ENCODE results near the gene CTNNBL1.
A peak's percentile ranks its signal among the peaks of the same experiment; 100 is the strongest.

The CTNNBL1 gene

DNA sequence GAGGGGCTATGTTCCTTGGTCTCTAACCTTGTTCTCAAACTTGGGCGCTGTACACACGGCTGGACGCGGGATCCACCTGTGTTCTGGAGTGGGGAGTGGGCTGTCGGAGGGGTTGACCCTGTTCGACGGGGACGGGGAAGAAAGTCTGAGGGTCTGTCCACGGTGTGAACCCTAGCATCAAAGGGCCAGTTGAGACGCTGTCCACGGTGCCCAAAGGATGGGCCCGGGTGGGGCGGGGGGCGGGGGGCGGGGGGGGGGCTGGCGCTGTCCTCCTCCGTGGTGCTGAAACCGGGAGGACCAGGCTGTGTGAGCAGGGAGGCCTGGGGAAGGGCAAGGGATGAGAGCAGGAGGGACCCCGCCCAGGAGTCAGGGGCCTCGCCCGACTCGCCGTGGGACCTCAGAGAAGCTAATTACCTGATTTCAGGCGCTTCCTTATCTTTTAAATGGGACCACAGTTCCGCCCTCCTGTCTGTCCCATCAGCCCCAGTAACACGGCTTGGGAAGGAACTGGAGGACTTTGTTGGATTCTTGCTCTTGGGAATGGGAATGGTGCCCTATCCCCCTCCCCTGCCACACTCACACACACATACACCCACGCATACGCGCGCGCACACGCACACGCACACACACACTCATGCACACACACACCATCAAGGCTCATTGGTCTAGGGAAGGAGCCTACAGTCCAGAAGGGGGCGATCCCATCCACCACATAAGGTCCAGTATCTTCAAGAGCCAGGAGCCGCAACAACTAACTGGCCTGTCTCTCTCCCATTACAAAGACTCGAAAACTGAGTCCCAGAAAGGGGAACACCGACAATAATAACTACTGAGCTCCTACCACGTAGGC, 208.0 kb downstream of the CTNNBL1 start:
- DNase-seq (ENCODE audit: low read depth) = no peak

DNA sequence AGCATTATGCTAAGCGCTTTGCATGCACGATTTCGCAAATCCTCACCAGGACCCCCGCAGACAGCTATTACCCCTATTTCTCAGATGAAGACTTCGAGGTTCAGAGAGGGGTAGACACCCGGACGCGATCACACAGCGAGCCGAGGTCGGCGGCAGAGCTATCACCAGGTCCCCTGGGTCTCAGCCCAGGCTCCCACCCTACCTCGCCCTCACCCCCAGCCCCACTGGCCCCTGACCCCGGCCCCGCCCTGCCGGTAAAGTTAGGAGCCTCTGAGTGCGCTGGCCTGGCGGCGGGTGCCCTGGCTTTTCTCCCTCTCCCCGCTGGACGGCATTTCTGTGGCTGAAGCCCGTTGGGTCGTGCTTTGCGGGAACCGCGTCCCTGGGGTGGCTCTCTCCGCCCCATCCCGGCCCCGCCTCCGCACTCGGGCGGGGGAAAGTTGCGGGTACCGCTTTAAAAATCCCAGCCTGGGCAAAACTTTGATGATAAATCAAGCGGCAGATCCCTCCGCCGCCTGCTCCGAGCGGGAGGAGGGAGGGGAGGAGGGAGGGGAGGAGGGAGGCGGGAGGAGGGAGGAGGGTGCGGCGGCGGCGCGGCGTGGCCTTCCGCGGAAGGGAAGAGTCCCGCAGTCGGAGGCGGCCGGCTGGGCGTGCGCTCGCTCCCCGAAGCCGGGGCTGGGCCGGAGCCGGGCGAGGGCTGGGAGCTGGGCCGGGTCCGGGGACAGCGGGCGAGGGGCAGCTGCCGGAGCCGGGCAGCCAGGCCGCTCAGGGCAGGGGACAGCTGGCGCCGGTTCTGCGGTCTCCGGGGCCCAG, 208.9 kb downstream of the CTNNBL1 start, which contains the start of gene VSTM2L:
Gene VSTM2L, plus strand, starts transcription at position 624 of the 810 bp plus-strand sequence. CDS start 224 bp downstream, outside the sequence.
- DNase-seq (ENCODE audit: low read depth) = no peak

DNA sequence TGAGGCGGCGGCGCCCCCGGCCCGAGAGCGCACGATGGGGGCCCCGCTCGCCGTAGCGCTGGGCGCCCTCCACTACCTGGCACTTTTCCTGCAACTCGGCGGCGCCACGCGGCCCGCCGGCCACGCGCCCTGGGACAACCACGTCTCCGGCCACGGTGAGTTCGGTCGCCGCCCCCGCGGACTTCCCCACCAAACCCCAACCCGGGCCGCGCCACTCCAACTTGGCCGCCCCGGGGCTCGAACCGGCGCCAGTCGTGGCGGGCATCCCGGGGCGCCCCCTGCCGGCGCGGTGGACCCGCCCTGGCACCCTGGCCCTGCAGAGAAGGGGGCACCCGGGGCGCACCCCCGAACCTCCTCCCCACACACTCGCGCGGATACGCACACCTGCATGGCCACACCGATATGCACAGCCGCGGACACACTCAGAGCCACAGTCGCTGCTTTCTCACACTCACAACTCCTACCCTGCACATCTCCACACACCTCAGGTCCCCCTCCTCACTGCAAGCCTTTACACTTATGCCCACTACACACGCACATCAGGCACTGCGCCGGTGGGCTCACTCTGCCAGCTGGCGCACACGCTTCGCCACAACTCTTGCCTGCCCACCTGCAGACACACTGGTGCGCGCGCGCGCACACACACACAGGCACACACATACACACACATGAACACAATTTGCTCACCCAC, 209.6 kb downstream of the CTNNBL1 start:
- no peak for DNase-seq (ENCODE audit: low read depth)

DNA sequence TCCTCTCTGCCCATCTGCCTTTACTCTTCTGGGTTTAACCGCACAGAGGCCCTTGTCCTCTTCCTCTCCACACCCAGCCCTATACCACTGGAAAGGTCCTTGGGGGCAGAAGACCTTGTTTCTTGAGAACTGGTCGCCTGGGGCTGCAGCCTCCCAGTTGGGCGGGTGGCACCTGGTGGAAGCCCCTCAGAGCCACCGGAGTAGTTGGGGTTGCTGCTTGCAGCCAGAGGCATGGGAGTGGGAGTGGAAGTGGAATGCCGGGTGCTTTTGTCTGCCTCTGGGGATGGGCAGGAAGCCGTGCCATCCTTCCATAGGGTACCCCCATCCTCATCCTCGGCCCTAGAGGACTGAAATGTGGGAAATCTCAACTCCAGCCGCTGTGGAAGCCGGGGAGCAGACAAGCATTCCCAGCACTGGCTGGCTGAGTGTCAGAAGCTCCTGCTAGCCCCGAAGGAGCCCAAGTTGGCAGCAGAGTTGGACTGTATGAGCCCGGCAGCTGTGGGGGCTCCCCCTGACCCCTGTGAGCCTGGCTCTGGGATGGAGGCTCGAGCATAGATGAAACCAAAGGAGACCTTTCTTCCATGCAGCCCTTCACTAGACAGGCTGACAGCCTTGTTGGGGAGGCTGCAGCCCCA, 210.3 kb downstream of the CTNNBL1 start:
- no peak for DNase-seq (ENCODE audit: low read depth)

DNA sequence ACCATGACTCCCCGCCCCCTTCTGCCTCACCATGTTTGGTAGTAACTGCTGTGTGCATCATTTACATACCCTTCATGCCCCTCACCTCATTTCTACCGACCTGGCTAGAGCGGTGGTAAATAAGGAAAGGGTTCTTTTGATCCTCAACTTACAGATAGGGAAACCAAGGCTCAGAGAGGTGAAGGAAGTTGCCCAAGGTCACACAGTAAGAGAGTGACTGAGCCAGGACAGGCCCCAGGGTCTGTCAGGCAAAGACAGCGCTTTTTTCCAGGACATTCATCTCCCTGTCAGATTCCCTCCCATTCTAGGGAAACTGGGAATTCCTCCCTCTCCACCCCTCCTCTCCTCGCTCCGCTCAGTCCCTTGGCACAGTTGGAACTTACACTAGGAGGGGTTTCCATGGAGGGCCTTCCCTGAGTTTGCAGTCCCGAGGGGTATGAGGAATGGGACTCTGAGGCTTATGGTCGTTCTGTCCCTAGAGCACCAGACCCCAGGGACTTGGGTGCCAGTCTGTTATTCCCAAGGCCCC, 211.1 kb downstream of the CTNNBL1 start:
- no peak for DNase-seq (ENCODE audit: low read depth)

DNA sequence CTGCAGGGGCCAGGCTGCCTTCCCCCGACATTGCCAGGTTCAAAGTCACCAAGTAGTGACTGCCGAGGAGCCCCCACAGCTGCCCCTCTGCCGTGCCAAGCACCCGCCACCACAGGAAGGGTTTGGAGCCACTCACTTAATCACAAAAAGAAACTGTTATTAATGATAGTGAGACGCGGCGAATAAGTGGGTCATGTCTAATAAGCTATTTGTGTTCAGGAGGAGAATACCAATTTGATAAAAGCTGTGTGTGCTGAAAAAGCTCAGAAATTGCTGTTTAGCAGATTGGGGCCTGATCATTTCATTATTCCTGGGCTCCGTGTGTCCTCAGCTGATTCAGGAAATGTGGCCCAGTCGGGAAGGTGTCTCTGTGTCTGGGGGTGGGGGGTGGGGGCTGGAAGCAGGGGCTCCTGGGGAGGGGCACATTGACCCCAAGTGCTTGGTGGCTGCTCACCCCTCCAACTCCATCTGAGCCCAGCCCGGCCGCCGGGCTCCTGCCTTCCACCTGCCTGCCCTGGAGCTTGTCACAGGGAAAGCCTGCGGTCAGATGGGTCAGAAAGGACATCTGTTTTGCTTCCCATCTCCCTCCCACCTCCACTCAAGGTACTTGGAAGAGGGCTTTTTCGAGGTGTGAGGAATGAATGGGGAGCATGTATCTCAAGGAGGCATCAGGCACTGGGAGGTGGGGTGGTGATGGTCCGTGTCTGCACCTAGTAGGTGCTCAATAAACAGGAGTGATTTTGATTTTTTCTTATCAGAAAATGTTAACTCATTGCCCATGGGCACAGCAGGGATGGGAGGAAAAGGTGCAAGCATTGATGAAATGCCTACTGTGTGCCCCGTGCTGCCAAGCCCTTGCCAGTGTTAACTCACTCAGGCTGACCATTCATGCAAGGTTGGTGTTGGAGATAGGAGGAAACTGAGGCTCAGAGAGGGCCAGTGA, 212.1 kb downstream of the CTNNBL1 start:
- DNase-seq (ENCODE audit: low read depth) = no peak

DNA sequence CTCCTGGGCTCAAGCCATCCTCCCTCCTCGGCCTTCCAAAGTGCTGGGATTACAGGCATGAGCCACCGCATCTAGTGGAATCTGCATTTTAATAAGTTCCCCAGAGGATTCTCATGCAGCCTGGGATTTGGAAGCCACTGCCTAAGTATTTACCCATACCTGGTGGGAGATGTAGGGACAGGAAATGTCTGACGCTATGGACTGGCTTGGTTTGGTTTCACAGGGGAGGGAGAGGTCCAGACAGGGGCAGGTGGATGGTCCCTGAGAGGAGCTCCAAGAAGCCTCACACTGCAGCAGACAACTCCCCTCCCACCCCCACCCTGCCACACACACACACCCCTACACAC, 213.5 kb downstream of the CTNNBL1 start:
- no peak for DNase-seq (ENCODE audit: low read depth)

DNA sequence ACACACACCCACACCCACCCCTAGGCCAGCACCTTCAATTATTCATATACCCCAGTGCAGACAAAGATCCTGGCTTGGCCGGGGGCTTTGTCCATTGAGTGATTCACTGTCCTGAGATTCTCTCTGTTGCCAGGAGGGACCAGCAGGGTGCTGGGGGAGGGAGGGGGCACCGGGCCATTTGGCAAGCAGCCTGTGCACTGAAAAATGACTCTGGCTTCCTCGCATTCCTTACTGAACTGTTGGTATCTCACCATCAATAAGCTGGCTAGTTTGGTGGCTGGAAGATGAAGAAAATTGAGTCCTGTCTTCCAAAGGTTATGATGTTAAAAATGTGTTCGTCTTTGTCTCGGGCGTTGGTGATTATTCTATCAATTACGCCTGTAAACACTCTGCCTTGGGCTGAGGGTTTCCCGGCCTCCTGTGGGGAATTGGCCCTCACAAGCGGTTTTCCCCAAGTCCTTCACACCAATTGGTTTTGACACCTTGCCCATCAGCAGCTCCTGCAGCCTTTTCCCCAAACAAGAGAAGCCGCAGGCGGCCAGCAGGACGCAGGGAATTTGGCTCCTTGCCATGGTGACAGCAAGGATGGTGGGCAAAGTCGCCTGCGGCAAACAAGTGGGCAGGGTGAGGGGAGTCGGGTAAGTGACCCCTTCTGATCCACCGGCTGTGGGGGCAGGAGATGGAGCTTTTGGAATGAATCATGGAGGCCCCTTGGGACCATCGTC, 214.0 kb downstream of the CTNNBL1 start:
- peak; percentile 58 for DNase-seq (ENCODE audit: low read depth)

DNA sequence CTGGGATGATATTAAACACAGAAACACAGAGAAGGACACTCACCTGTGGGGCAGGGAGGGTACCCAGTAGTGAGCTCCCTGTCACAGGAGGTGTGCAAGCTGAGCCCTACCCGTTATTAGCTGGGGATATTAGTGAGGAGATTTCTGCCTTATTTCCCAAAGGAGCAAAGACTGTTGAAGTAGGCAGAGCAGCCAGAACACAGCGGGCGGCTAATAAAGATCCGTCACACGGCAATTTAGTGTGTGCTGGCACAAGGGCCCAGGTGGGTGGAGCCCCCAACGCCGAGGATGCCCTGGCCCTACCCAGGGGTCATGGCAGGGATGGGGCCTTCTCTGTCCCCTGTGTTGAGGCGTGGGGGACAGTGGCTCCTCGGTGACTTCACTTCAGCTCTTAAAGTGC, 217.4 kb downstream of the CTNNBL1 start:
- DNase-seq (ENCODE audit: low read depth) = no peak

DNA sequence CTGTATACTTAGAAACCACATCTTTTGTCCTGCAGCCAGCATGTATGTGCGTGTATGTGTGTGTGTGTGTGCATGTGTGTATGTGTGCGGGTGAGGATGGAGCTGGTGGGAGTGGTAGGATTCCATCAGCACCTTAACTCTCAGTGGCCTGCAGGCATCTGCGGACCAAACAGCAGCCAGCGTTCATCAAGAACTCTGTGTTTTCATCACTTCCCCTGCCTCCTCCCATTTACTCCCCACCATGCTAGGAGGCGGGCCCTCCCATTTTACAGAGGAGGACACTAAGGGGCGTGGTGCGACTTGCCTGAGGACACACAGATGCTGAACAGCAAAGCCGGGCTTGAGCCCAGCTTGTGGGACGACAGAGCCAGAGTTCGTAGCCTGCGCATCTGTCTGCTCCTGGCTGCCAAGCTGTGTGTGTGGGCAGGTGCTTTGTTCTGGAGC, 218.0 kb downstream of the CTNNBL1 start:
- no peak for DNase-seq (ENCODE audit: low read depth)

DNA sequence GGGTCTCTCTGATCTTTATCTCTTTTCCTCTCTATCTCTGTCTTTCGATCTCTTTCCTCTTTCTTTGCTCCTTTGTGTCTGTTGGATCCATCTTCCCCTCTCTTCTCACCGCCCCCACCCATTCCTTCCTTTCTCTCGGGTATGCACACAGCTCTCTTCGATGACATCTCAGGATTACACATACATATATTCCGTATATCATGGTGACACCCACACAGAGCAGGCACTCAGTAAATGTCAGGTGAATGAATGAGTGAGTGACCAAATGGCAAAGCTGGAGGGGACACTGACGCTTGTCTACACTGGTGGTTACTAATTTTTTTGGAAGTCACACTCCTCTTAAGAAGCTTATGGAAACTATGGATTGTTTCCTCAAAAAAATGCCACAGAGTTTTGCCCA, 219.0 kb downstream of the CTNNBL1 start:
- no peak for DNase-seq (ENCODE audit: low read depth)

DNA sequence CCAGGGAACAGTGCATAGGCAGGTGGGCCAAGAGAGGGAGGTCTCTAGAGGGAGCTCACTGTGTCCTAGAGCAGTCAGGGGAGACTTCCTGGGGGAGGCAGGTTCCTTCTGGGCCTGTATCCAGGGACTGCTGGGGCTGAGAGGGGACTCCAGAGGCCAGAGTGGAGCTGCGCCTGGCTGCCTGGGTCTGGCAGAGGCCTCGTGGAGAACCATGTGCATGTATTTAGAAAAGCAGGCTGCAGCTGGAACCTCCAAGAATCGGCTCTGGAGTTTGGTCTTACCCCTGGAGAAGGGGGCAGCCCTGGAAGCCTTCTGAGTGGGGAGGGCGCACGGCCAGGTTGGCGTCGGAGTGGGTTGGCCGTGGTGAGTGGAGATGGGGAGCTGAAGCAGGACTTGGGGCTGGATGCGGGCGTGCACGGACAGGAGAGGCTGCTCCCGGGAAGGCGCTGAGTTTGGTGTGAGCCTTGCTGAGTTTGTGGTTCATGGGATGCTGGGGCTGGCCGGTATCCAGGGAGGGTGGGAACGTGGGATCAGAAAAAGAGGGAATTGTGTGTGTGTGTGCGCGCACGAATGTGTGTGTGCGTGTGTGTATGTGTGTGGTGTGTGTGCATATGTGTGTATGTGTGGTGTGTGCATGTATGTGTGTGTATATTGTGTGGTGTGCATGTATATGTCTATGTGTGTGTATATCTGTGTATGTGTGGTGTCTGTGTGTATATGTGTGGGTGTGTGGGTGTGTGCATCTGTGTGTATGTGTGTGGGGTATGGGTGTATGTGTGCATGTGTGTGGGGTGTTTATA, 219.9 kb downstream of the CTNNBL1 start:
- no peak for DNase-seq (ENCODE audit: low read depth)

DNA sequence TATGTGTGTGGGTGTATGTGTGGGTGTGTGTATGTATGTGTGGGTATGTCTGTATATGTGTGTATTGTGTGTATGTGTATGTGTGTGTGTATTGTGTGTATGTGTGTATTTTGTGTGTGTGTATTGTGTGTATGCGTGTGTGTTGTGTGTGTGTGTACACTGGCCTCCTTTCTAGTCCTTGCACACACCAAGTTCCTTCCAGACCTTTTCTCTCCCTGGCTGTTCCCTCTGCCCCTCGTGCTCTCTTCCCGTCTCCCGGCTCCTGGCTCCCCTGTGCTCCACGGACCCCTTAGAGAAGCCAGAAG, 220.5 kb downstream of the CTNNBL1 start:
- DNase-seq (ENCODE audit: low read depth) = no peak

DNA sequence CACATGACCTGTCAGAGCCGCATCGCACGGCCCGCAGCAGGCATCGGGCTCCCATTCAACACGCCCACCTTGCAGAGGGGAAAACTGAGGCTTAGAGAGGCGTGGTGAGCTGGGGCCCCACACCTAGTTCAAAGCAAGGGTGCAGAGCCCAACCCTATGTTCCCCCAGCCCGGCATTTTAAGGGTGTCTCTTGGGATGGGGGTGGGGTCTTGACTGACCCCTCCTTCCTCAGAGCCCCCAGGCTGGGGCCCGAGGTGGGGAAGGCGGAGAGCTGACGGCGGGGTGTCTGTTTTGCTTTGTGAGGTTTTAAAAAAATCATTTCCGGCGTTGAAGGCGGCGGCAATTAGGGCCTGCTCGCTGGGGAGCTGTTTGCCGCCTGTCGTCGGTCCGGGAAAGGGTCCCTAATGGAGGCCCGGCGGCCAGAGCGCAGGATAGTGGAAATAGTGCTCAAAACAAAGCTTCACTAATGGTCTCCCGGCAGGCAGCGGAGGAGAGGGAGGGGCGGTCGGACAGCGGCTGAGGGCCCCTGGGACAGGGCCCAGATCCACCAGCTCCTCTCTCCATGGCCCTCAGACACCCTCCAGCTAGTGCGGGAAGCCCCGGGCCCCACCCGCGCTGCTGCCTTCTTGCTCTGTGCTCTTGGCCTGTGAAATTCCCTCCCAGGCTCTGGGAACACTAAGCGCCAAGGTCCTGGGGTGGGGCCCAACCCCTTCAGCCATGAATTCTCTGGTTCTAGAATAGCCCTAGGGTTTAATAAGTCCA, 221.0 kb downstream of the CTNNBL1 start:
- DNase-seq (ENCODE audit: low read depth) = no peak

DNA sequence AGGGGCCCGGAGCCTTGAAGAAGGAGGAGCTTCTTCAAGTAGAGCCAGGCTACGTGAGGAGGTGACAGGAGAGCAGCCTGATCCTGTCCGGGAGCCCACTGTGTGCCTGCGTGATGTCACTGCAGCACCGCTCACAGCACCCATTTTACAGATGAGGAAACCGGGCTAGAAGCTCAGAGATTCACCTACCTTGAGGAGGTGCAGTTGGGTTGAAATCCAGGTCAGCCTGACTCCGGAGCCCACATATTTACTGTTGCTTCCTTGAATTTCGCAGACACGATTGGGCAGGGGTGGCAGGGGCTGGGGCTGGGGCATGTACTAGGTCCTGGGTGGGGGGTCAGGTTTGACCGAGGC, 221.6 kb downstream of the CTNNBL1 start:
- no peak for DNase-seq (ENCODE audit: low read depth)

DNA sequence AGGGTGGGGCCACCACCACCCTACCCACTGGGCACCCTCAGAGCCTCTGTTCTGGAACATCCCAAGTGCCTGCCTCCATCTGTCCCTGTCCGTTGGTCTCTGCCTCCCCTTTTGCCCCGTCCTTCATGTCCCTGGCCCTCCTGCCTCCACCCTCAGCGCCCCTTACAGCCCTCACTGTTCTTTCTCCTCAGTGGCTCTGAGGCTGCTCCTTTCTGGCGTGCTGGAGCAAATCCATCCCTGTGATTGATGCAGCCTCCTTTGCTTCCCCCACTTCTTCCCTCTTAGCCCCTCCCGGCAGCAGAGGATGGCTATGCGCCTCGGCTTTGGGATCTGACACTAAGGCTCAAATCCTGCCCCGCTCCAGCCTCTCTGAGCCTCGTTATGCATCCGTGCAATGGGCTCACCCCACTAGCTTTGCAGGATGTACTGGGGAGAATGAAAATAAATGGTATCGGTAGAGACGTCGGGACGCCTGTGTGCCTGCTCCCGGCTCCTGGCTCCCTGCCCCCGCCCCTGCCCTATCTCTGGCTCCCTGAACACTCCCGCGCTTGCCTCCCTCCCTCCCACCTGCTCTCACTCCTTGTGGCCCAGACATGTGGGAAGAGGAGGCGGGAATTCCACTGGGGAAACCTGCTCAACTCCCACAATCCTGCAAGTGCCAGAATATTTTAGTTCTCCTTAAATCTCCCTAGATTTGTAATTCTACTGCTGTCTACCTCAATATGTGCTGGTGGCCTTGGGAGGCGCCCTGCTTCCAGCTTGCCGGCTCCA, 222.2 kb downstream of the CTNNBL1 start:
- DNase-seq (ENCODE audit: low read depth) = no peak

DNA sequence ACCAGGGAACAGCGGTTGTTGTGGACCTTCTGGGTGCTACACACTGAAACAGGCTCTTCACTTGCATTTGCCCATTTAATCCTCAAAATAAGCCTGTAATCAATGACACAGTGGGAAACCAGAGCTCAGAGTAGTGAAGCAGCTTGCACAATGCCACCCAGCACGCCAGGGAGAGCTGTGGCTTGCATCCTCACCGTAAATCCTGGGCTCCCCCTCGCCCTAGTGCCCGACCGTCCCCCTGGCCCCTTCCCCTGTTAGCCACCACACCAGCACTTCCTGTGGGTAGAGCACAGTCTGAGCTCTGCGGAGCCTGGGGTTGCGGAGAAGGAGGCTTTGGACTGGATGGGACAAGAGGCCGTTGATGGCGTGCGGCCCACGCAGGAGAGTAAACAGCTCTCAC, 223.6 kb downstream of the CTNNBL1 start:
- DNase-seq (ENCODE audit: low read depth) = no peak

DNA sequence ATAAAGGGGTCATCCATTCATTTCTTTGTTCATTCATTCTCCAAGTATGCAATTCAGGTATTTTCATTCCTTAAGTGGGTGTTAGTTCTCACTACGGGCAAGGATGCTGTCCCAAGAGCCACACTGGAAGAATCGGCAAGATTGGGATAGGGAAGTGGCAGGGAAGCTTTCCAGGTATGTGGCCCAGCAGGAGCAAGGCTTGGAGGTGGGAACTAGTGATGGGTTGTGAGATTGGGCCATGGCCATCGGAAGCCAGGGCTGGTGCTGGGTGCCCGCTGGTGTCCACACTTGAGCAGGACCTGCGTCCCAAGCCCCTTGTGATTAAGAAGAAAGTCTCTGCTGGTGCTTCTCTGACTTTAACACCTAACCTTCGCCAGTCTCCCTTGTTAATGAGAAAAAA, 224.2 kb downstream of the CTNNBL1 start:
- DNase-seq (ENCODE audit: low read depth) = no peak
